Measurements from ENCODE around the gene ARHGAP35.
"Not testable (repeated sequence)": the region's sequence is repeated elsewhere in the genome, so short reads cannot be mapped to it uniquely, and the experiment has no call there.

Gene ARHGAP35

GRCh38 chr19:46872967-46873366 is 12.2 kb downstream of the ARHGAP35 start:
- DNase-seq, result no peak

- DNase-seq, result no peak
Observed at GRCh38 chr19:46875234-46875633, 14.4 kb downstream of the ARHGAP35 start.

GRCh38 chr19:46875657-46876056 is 14.9 kb downstream of the ARHGAP35 start:
- DNase-seq, result no peak

DNA sequence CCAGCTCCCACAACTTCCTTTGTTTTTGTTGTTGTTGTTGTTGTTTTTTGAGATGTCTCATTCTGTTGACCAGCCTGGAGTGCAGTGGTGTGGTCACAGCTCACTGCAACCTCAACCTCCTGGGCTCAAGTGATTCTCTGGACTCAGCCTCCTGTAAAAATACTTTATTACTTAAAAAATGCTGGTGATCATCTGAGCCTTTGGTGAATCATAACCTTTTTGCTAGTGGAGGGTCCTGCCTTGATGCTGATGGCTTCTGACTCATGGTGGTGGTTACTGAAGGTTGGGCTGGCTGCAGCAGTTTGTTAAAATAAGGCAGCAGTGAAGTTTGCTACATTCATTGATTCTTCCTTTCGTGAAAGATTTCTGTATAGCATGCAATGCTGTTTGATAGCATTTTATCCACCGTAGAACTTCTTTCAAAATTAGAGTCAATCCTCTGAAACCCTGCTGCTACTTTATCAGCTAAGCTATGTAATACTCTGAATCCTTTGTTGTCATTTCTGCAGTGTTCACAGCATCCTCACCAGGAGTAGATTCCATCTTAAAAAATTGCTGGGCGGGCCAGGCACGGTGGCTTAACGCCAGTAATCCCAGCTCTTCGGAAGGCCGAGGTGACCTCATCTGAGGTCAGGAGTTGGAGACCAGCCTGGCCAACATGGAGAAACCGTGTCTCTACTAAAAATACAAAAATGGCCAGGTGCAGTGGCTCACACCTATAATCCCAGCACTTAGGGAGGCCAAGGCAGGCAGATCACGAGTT is 18.0 kb downstream of the ARHGAP35 start:
- no peak for DNase-seq

DNA sequence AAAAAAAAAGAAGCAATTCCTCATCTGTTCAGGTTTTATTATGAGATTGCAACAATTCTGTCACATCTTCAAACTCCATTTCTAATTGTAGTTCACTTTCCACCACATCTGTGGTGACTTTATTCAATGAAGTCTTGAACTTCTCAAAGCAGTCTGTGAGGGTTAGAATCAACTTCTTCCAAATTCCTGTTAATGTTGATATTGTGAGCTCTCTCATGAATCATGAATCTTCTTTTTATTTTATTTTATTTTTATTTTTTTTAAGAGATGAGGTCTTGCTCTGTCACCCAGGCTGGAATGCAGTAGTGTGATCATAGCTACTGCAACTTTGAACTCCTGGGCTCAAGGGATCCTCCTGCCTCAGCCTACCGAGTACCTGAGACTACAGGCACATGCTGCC is 19.6 kb downstream of the ARHGAP35 start:
- no peak for DNase-seq

GRCh38 chr19:46881092-46881491 is 20.3 kb downstream of the ARHGAP35 start:
- no peak for DNase-seq

DNA sequence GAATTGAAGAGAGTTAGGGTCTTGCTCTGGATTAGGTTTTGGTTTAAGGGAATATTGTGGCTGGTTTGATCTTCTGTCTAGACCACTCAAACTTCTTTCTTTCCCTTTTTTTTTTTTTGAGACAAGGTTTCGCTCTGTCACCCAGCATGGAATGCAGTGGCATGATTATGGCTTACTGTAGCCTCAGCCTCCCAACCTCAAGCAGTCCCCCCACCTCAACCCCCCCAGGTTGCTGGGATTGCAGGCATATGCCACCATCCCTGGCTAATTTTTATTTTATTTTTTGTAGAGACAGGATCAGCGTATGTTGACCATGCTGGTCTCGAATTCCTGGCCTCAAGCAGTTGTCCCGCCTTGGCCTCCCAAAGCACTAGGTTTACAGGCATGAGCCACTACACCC is 21.2 kb downstream of the ARHGAP35 start:
- no peak for DNase-seq

DNA sequence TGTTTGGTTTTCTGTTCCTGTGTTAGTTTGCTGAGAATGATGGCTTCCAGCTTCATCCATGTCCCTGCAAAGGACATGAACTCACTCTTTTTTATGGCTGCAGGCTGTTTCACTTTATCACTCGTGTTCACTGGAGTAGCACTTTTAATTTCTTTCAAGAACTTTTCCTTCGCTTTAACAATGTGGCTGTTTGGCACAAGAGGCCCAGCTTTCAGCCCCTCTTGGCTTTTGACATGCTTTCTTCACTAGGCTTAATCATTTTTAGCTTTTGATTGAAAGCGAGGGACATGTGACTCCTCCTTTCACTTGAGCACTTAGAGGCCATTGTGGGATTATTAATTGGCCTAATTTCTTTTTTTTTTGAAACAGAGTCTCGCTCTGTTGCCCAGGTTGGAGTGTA is 22.0 kb downstream of the ARHGAP35 start:
- DNase-seq, result not testable (repeated sequence)

- DNase-seq, result no peak
Observed at GRCh38 chr19:46885411-46885810, 24.6 kb downstream of the ARHGAP35 start.

- no peak for DNase-seq
Observed at GRCh38 chr19:46886546-46887239, 25.9 kb downstream of the ARHGAP35 start.

DNA sequence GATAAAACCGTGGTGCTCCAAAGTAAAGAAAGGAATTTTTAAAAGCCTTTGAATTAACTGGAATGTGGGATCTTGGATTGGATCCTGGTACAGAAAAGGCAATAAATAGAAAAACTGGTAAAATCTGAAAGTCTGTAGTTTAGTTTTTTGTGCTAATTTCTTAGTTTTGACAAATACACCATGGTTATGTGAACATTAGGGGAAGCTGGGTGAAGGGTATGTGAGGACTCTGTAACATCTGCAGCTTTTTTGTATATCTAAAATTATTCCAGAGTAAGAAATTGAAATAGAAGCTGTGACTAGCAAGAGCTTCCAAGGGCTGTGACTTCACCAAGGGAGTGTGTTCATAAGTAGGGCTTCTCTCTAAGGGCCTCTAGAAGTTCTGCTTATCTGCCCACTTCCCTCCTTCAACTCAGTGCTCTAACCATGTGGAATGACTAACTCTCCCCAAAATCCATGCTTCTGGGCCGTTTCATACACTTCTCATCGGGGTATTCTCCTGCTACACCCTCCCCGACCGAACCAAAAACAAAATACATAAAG is 26.5 kb downstream of the ARHGAP35 start:
- DNase-seq, result no peak

DNA sequence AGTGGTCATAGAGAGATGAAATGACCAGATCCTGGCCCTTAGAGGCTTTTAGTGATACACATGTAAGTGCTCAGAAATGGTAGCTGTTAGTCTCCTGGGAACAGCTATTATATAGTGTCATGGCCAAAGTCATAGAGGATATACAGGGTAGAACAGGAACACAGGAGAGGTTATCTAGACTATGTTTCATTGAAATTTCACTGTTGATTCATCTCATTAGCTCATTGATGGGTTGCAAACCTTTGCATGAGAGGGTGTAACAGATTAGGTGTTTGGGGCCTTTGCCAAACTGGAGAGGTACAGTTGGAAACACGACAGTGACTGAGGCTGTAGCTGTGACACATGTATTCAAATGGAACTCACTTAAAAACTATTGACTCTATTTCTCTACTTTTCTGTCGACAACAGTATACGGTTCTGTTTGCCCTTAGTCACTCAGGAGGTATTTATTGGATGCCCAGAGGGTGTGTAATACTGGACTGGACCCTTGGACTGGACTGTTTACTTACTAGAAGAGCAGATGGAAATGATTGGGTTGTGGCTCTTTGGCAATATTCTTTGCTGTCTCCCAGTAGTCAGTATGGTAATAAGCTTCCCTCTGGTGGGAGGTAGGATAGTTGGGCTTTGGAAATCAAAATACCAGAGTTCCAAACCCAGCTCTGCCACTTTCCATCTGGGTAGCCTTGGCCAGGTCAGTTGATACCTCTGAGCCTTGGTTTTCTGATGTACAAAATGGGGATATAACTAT is 29.8 kb downstream of the ARHGAP35 start:
- DNase-seq, result no peak

DNA sequence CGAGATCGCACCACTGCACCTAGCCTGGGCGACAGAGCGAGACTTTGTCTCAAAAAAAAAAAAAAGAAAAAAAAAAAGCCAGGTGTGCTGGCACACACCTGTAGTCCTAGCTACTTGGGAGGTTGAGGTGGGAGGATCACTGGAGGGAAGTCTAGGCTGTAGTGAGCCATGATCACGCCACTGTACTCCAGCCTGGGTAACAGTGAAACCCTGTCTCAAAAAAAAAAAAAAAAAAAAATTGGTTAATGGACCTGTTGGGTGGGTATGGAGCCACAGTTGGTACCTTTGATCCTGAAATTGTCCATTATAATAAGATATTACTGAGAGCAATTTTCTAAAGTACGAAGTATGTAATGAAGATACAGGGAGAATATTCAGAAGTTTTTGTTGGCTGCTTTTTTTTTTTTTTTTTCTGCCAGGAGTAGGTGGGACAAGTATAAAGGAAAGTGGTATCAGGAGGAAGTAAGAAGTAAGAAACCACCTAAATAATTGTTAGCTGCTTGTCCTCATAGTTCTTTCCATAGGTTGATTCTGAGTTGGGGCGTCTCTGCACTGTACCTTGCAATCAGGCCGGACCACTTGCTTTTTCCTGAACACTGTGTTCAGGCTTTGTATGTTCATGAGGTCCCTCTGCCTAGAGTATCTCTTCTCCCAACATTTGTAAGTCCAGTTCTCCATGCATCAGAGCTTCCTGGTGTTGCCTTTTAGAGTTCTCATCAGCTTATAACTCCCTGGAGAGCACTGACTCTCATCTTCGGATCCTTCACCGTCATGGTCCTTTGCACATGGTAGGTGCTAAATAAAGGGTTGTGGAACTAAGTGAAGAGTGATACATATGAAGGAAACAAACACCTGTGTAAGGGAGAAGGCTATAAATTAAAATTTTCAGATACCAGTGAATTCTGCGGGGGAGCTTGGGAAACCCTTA is 31.7 kb downstream of the ARHGAP35 start:
- no peak for DNase-seq

DNA sequence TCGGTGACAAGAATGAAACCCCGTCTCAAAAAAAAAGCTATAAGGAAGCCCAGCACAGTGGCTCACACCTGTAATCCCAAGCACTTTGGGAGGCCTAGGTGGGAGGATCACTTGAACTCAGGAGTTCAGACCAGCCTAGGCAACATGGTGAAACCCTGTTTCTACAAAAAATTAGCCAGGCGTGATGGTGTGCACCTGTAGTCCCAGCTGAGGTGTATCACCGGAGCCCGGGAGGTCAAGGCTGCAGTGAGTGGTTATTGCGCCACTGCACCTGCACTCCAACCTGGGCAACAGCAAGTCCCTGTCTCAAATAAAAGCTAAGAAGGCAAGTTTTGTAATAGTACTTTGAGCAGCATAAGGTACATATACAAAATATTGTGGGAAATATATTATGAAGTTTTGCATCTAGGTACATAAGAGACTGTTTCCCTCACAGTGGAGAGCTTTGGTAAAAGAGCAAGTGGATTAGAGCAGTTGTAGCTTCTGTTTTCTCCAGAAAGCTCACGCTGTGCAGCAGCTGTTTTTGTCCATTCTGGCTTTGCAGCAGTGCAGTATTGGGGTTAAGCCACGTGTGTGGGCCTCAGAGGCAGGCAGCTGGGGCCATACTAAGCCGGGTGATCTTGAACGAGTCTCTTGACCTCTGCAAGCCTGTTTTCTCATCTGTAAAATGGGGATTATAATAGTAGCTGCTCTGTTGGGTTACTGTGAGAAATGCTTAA is 35.4 kb downstream of the ARHGAP35 start:
- no peak for DNase-seq

- no peak for DNase-seq
Observed at GRCh38 chr19:46898731-46899130, 37.9 kb downstream of the ARHGAP35 start.

- DNase-seq, result no peak
Observed at GRCh38 chr19:46900341-46900740, 39.5 kb downstream of the ARHGAP35 start.

DNA sequence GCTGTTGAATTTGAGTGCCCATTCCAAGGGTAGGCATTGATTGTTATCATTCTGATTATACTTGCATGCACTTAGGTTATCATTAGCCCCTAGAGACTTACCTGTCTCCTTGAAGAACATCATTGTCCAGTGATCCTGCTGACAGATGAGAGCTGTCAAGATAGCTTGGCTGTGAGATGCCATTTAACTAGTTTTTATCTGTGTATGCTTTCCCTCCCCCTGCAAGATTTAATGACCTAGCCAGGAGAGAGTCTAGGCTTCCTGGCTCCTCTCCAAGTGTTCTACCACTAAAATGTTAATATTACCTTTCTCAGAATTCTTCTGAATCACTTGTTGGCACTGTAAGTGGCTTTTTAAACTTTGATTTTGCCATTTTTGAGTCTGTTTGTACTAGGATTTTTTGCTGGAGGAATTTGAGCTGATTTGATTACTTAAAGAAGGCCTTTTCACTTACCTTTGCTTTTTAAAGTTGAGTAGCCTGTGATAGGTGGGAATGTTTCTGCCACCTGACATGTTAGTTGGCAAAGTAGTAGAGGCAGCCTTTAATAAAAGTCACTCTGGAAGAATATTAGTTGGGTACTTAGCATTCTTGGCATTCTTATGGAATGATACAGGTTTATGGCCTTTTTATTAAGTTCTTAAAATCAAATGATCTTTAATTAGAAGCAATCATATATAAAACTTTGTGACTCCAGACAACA is 41.1 kb downstream of the ARHGAP35 start:
- no peak for DNase-seq

DNA sequence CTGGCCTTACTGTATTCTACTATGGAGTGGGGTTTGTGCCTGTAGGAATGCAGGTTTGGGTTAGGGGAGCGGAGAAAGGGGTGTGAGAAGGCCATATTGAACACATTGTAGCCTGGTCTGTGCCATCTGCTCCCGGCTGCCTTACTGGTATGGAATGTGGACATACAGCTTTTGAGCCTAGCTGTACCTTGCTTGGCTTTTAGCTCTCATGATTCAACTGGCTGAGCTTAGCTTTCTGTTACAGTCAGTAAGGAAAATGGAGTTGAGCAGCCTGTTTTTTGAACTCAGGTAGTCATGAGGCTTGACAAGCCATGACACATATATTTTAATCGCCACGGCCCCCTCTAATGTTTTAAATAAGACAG is 41.6 kb downstream of the ARHGAP35 start:
- DNase-seq, result no peak

DNA sequence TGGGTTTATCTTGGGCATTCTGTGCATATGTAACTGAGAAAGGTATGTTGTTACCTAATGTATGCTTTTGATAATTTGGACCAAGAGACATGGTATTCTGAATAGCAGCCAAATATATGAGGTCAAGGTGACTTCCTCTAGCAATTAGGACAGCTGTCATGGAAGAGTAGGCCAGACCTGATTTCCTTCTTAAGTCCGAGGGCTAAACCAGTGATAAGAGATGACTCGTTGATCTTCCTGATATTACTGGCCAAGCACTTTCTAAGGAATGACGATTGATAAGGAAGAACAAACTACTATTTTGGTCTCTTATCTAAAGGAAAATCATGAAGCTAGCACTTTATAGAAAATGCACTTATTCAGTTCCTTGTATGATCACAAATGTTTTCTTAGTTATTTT is 42.7 kb downstream of the ARHGAP35 start:
- DNase-seq, result no peak

DNA sequence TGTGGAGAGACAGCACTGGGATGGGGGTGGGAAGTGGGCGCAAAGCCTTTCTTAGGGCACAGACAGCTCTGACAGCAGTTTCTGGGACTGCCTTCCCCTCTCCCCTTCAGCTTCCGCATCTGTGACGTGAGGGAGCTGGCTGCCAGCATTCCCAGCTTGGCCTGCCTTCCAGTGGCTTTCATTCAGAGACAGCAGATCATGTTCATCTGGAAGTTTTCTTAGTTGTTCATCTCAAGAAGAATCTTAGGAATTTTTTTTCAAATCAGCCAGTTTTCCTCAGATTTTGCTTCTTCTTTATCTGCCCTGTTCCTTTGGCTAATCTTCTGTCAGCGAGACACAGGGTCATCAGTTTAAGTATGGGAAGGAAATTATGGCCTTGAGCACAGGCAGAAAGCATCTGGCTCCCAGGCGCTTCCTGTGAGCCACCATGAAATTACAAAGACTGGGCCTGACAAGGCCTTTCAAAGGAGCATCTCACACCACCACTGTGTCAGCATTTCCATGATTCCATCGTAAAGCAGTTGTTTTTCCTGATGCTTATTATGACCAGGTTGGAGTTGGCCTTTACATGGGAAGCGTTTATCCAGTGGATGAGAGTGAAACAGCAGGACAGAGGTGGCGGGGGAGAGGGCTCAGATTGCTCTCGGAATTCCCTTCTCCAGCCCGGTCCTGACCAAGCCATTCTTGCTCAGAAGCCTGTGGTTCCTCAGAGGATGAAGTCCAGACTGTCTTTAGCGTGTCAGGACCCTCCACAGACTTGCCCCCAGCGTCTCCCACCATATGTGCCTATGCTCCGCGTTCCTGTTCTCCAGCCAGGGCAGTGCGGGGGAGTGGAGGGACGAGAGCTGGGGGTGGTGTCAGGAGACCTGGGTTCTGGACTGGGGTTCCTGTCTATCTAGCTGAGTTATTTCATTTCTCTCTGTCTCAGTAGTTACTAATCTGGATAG is 43.6 kb downstream of the ARHGAP35 start:
- no peak for DNase-seq
